Activated naive CD8-positive, alpha-beta T cell treated with anti-CD3 and anti-CD28 coated beads, Interleukin-2, amount 50 U/mL, for 24 hours (primary cell): Measurements from ENCODE around the gene MBP.

Source experiments
- ATAC-seq: fragments of 150-1000 bp; cut with Tn5 transposase; one replicate; pipeline ENCODE4 v1.10.0; 2021
- DNase-seq: peaks from one replicate; pipeline ENCODE4 v3.0.0; 2021
- H3K27ac Mint-ChIP-seq: one replicate; pipeline ENCODE4 v1.8.0; 2021; ENCODE audit warnings: mild to moderate bottlenecking, mixed read lengths
- H3K27me3 Mint-ChIP-seq: one replicate; pipeline ENCODE4 v1.8.0; 2021; ENCODE audit warnings: mixed read lengths
- H3K36me3 Mint-ChIP-seq: one replicate; pipeline ENCODE4 v1.8.0; 2021; ENCODE audit warnings: low read depth, mixed read lengths
- H3K4me1 Mint-ChIP-seq: one replicate; pipeline ENCODE4 v1.8.0; 2021; ENCODE audit warnings: mixed read lengths
- H3K4me3 Mint-ChIP-seq: one replicate; pipeline ENCODE4 v1.8.0; 2021; ENCODE audit warnings: mild to moderate bottlenecking, moderate library complexity, mixed read lengths
- H3K9me3 Mint-ChIP-seq: one replicate; pipeline ENCODE4 v1.8.0; 2021; ENCODE audit warnings: mixed read lengths

Gene MBP

GRCh38 chr18:77098029-77098428 is 34.6 kb downstream of the MBP start:
- DNase-seq (no peak), ATAC-seq (no peak)
- Mint-ChIP-seq H3K27me3 (no peaks in the 10 kb centered on the region), H3K36me3 (peaks cover 32% of the 10 kb centered on the region), H3K4me1 (peaks cover 82% of the 10 kb centered on the region), H3K4me3 (no peak overlapping the region), H3K9me3 (no peaks in the 10 kb centered on the region), H3K27ac (peak overlapping the region; percentile 52)

GRCh38 chr18:77096936-77097886 is 35.4 kb downstream of the MBP start:
- ATAC-seq (no peak), DNase-seq (no peak)
- no peaks in the 10 kb centered on the region for H3K9me3 Mint-ChIP-seq
- H3K36me3 Mint-ChIP-seq = peaks cover 31% of the 10 kb centered on the region
- peak overlapping the region; percentile 22 for H3K27ac Mint-ChIP-seq
- no peak overlapping the region for H3K4me3 Mint-ChIP-seq
- no peaks in the 10 kb centered on the region for H3K27me3 Mint-ChIP-seq
- H3K4me1 Mint-ChIP-seq = peaks cover 79% of the 10 kb centered on the region

- Mint-ChIP-seq H3K27me3 (no peaks in the 10 kb centered on the region), H3K27ac (peak overlapping the region; percentile 26), H3K4me1 (peaks cover 70% of the 10 kb centered on the region), H3K36me3 (peaks cover 30% of the 10 kb centered on the region), H3K4me3 (no peak overlapping the region), H3K9me3 (no peaks in the 10 kb centered on the region)
- ATAC-seq = no peak
- DNase-seq = no peak
Observed at GRCh38 chr18:77095391-77096371, 36.9 kb downstream of the MBP start.

GRCh38 chr18:77093586-77093985 is 39.0 kb downstream of the MBP start:
- Mint-ChIP-seq H3K36me3 (peaks cover 21% of the 10 kb centered on the region), H3K4me1 (peaks cover 61% of the 10 kb centered on the region), H3K9me3 (no peaks in the 10 kb centered on the region), H3K27me3 (no peaks in the 10 kb centered on the region), H3K27ac (no peak overlapping the region), H3K4me3 (no peak overlapping the region)
- ATAC-seq (no peak), DNase-seq (no peak)

- no peak overlapping the region for H3K4me3 Mint-ChIP-seq
- no peaks in the 10 kb centered on the region for H3K9me3 Mint-ChIP-seq
- no peaks in the 10 kb centered on the region for H3K27me3 Mint-ChIP-seq
- H3K36me3 Mint-ChIP-seq = peaks cover 20% of the 10 kb centered on the region
- DNase-seq = no peak
- no peak for ATAC-seq
- H3K4me1 Mint-ChIP-seq = peaks cover 56% of the 10 kb centered on the region
- no peak overlapping the region for H3K27ac Mint-ChIP-seq
Observed at GRCh38 chr18:77093067-77093430, 39.5 kb downstream of the MBP start.

GRCh38 chr18:77092104-77093066 is 40.2 kb downstream of the MBP start:
- Mint-ChIP-seq H3K27me3 (no peaks in the 10 kb centered on the region), H3K27ac (peak overlapping the region; percentile 37), H3K4me3 (no peak overlapping the region), H3K4me1 (peaks cover 50% of the 10 kb centered on the region), H3K9me3 (no peaks in the 10 kb centered on the region), H3K36me3 (peaks cover 18% of the 10 kb centered on the region)
- ATAC-seq = no peak
- no peak for DNase-seq

- ATAC-seq = no peak
- peak overlapping the region; percentile 9 for H3K27ac Mint-ChIP-seq
- peaks cover 21% of the 10 kb centered on the region for H3K36me3 Mint-ChIP-seq
- no peaks in the 10 kb centered on the region for H3K9me3 Mint-ChIP-seq
- peaks cover 49% of the 10 kb centered on the region for H3K4me1 Mint-ChIP-seq
- H3K27me3 Mint-ChIP-seq = no peaks in the 10 kb centered on the region
- no peak for DNase-seq
- no peak overlapping the region for H3K4me3 Mint-ChIP-seq
Observed at GRCh38 chr18:77091366-77091765, 41.2 kb downstream of the MBP start.

GRCh38 chr18:77090546-77091174 is 41.9 kb downstream of the MBP start:
- Mint-ChIP-seq H3K27ac (no peak overlapping the region), H3K4me3 (no peak overlapping the region), H3K27me3 (no peaks in the 10 kb centered on the region), H3K9me3 (no peaks in the 10 kb centered on the region), H3K4me1 (peaks cover 48% of the 10 kb centered on the region), H3K36me3 (peaks cover 22% of the 10 kb centered on the region)
- DNase-seq (no peak), ATAC-seq (no peak)

- Mint-ChIP-seq H3K36me3 (peaks cover 16% of the 10 kb centered on the region), H3K27me3 (no peaks in the 10 kb centered on the region), H3K27ac (peak overlapping the region; percentile 65), H3K9me3 (no peaks in the 10 kb centered on the region), H3K4me1 (peaks cover 46% of the 10 kb centered on the region), H3K4me3 (no peak overlapping the region)
- DNase-seq (no peak), ATAC-seq (no peak)
Observed at GRCh38 chr18:77089723-77090285, 42.8 kb downstream of the MBP start.

- Mint-ChIP-seq H3K36me3 (peaks cover 19% of the 10 kb centered on the region), H3K9me3 (no peaks in the 10 kb centered on the region), H3K4me3 (no peak overlapping the region), H3K4me1 (peaks cover 49% of the 10 kb centered on the region), H3K27me3 (no peaks in the 10 kb centered on the region), H3K27ac (peak overlapping the region; percentile 65)
- ATAC-seq = no peak
- no peak for DNase-seq
Observed at GRCh38 chr18:77088963-77089722, 43.4 kb downstream of the MBP start.

- Mint-ChIP-seq H3K9me3 (no peaks in the 10 kb centered on the region), H3K4me1 (peaks cover 60% of the 10 kb centered on the region), H3K36me3 (peaks cover 22% of the 10 kb centered on the region), H3K4me3 (no peak overlapping the region), H3K27me3 (no peaks in the 10 kb centered on the region), H3K27ac (no peak overlapping the region)
- DNase-seq (no peak), ATAC-seq (no peak)
Observed at GRCh38 chr18:77087393-77088141, 45.0 kb downstream of the MBP start.

- DNase-seq (no peak), ATAC-seq (no peak)
- peaks cover 60% of the 10 kb centered on the region for H3K4me1 Mint-ChIP-seq
- H3K9me3 Mint-ChIP-seq = no peaks in the 10 kb centered on the region
- peaks cover 22% of the 10 kb centered on the region for H3K36me3 Mint-ChIP-seq
- H3K4me3 Mint-ChIP-seq = no peak overlapping the region
- no peaks in the 10 kb centered on the region for H3K27me3 Mint-ChIP-seq
- peak overlapping the region; percentile 47 for H3K27ac Mint-ChIP-seq
Observed at GRCh38 chr18:77086656-77087392, 45.8 kb downstream of the MBP start.
